Left ventricle myocardium inferior (tissue), 1 donor: ENCODE measurements around the gene CD247. TPM values are rescaled to one million over a fixed set of nuclear protein-coding genes. Genes with fewer than 3 reads are reported as not detected.

Experiments used
- DNase-seq: peaks from one replicate; pipeline ENCODE4 v3.0.0-alpha.2; 2020
- H3K27ac ChIP-seq: fragments of 200-600 bp; replicated peaks from 2 replicates; pipeline ENCODE4 v1.8.0; 2021
- H3K27me3 ChIP-seq: fragments of 200-600 bp; 2 replicates; pipeline ENCODE4 v1.8.0; 2021; ENCODE audit warnings: low read depth
- H3K36me3 ChIP-seq: fragments of 200-600 bp; 2 replicates; pipeline ENCODE4 v1.8.0; 2021
- H3K4me1 ChIP-seq: fragments of 200-600 bp; 2 replicates; pipeline ENCODE4 v1.8.0; 2021
- H3K4me3 ChIP-seq: fragments of 200-600 bp; 2 replicates; pipeline ENCODE4 v1.8.0; 2021; ENCODE audit warnings: mild to moderate bottlenecking, moderate library complexity
- H3K9me3 ChIP-seq: fragments of 200-600 bp; replicated peaks from 2 replicates; pipeline ENCODE4 v1.8.0; 2021
- CTCF ChIP-seq: fragments of 200-600 bp; IDR thresholded peaks from 2 replicates; pipeline ENCODE4 v1.8.0; 2021; ENCODE audit warnings: antibody characterized with exemption, mild to moderate bottlenecking, borderline replicate concordance
- intact Hi-C: fragments of 100-400 bp; cut with micrococcal nuclease; formaldehyde crosslinking; loops from one replicate; pipeline ENCODE4 v1.11.0; 2022
- total RNA-seq: library from RNA; stranded (reverse); fragmentation: NEBNext Ultra II Directional; extraction: Animal tissue kit (Norgen Biotek cat#: 25700); gene quantifications from one replicate; pipeline ENCODE4 v1.2.1, GENCODE V29; 2021
- donor health status: DM: no; HTN: yes; CAD: no; lungs with severe emphysema.

Gene CD247
- total RNA-seq, 1 donor from 2014 or later, result 0.82 TPM

- H3K27ac ChIP-seq, result no peak overlapping the region
- intact Hi-C loops, result no loop called here
Measured at GRCh38 chr1:167541003-167541402, 22.7 kb upstream of the CD247 start.

GRCh38 chr1:167538657-167539056 is 20.3 kb upstream of the CD247 start:
- H3K36me3 ChIP-seq, result peaks cover 13% of the 10 kb centered on the region
- H3K9me3 ChIP-seq, result no peaks in the 10 kb centered on the region
- DNase-seq, result no peak
- H3K4me3 ChIP-seq, result no peak overlapping the region
- intact Hi-C loops, result loop anchor here (5.0 to 10.0 kb wide), 2 partner anchors 274 to 471 kb away; no protein-coding TSS in a partner anchor
- no peak for TF ChIP-seq CTCF
- H3K27me3 ChIP-seq, result no peaks in the 10 kb centered on the region
- no peak overlapping the region for H3K27ac ChIP-seq
- H3K4me1 ChIP-seq, result peaks cover under 1% of the 10 kb centered on the region

More at GRCh38 chr1:167541003-167541402, 22.7 kb upstream of the CD247 start:
- TF ChIP-seq CTCF, result no peak
- H3K36me3 ChIP-seq, result peaks cover 34% of the 10 kb centered on the region
- no peaks in the 10 kb centered on the region for H3K9me3 ChIP-seq
- no peak overlapping the region for H3K4me3 ChIP-seq
- no peaks in the 10 kb centered on the region for H3K27me3 ChIP-seq
- H3K4me1 ChIP-seq, result no peaks in the 10 kb centered on the region
- no peak for DNase-seq

- H3K27ac ChIP-seq, result no peak overlapping the region
- peak; percentile 94 for TF ChIP-seq CTCF
- no peaks in the 10 kb centered on the region for H3K36me3 ChIP-seq
- peaks cover 6% of the 10 kb centered on the region for H3K4me1 ChIP-seq
- intact Hi-C loops, result loop anchor here (10.0 kb wide), 1 partner anchor 269 kb away; no protein-coding TSS in a partner anchor
- no peaks in the 10 kb centered on the region for H3K9me3 ChIP-seq
- DNase-seq, result peak; percentile 56
- H3K27me3 ChIP-seq, result no peaks in the 10 kb centered on the region
- H3K4me3 ChIP-seq, result no peak overlapping the region
Measured at GRCh38 chr1:167533851-167534300, 15.5 kb upstream of the CD247 start.

- no peak for DNase-seq
- peaks cover 6% of the 10 kb centered on the region for H3K4me1 ChIP-seq
- no peaks in the 10 kb centered on the region for H3K9me3 ChIP-seq
- no peak overlapping the region for H3K4me3 ChIP-seq
- H3K36me3 ChIP-seq, result no peaks in the 10 kb centered on the region
- intact Hi-C loops, result loop anchor here (10.0 kb wide), 1 partner anchor 268 kb away; no protein-coding TSS in a partner anchor
- no peak overlapping the region for H3K27ac ChIP-seq
- no peak for TF ChIP-seq CTCF
- H3K27me3 ChIP-seq, result no peaks in the 10 kb centered on the region
Measured at GRCh38 chr1:167532964-167533824, 14.9 kb upstream of the CD247 start.

- H3K4me3 ChIP-seq, result no peak overlapping the region
- H3K9me3 ChIP-seq, result no peaks in the 10 kb centered on the region
- H3K4me1 ChIP-seq, result peaks cover 6% of the 10 kb centered on the region
- no peaks in the 10 kb centered on the region for H3K27me3 ChIP-seq
- DNase-seq, result no peak
- H3K36me3 ChIP-seq, result no peaks in the 10 kb centered on the region
- H3K27ac ChIP-seq, result no peak overlapping the region
- intact Hi-C loops, result loop anchor here (10.0 kb wide), 1 partner anchor 268 kb away; no protein-coding TSS in a partner anchor
- no peak for TF ChIP-seq CTCF
Measured at GRCh38 chr1:167532375-167532774, 14.0 kb upstream of the CD247 start.
